Stimulated activated CD8-positive, alpha-beta memory T cell treated with anti-CD3 and anti-CD28 coated beads, Interleukin-2, amount 100 ng/mL, for 1 hour (primary cell): ENCODE measurements around the gene OVCA2.

Experiments
- DNase-seq, 2 donors: peaks; one replicate each; pipeline ENCODE4 v3.0.0-alpha.2; 2020; ENCODE audit warnings: low read depth in 2 of 2

The OVCA2 gene

GRCh38 chr17:2013994-2014317 is 27.9 kb upstream of the OVCA2 start:
- no peak for DNase-seq

- no peak for DNase-seq
These were observed 26.5 kb upstream of the OVCA2 start for GRCh38 chr17:2015314-2015713.

GRCh38 chr17:2016494-2016893 is 25.3 kb upstream of the OVCA2 start:
- DNase-seq = no peak

GRCh38 chr17:2017274-2017941 is 24.4 kb upstream of the OVCA2 start:
- DNase-seq = no peak

DNA sequence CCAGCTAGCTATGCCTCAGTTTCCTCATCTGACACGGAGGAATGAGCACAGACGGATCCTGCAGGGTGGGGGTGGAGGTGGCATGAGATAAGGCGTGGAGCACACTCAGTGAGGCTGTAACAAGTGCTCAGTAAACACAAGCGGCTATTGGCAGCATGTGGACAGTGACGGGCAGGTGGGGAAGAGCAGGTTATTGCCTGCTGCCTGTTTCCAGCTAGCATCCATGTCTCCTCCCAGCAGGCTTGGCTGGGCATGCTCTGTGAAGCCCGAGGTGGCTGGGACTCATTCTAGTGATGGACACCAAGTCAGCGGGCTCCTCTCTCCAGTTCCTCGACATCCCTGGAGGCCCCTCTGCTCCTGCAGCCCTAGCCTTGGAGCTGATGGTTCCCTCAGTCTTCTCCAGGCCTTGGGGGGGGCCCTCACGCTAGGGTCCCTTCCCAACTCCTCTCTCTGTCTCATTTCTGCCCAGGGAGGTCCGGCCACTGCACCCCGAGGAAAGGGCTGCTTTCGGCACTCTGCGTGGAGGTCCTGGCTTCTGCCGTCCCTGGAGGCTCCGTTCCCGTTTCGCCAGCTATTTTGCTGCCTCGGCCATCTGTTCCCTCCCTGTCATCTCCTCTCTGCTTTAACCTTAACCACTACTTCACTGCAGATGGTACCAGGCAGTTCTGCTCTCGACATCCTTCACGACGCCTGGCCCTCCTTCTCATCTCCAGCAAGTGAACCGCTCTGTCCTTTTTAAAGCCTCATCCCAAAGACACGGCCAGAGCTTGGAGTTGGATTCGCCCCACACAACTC is 22.9 kb upstream of the OVCA2 start:
- DNase-seq = no peak

DNA sequence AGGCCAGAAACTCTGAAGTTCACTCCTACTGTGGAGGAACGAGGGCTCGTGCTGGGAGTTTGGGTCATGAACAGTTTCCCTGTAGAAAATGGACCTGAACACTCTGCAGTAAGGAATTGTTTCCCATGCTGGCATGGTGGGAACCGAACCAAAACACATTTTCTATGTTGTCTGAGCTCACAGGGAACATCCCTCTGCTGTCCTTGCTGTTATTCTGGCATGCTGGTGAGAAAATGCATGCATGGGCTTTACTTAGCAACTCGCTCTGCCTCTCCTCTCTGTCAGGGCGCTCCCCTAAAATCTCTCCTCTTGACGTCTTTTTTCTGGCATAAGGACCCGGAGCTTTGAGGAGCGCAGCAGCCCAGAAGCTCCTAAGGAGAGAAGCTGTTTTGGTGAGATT is 22.1 kb upstream of the OVCA2 start:
- no peak for DNase-seq

GRCh38 chr17:2020721-2021120 is 21.1 kb upstream of the OVCA2 start:
- no peak for DNase-seq

- DNase-seq = no peak
These were observed 19.1 kb upstream of the OVCA2 start for GRCh38 chr17:2022647-2023240.

- no peak for DNase-seq
These were observed 18.6 kb upstream of the OVCA2 start for GRCh38 chr17:2023256-2023655.

DNA sequence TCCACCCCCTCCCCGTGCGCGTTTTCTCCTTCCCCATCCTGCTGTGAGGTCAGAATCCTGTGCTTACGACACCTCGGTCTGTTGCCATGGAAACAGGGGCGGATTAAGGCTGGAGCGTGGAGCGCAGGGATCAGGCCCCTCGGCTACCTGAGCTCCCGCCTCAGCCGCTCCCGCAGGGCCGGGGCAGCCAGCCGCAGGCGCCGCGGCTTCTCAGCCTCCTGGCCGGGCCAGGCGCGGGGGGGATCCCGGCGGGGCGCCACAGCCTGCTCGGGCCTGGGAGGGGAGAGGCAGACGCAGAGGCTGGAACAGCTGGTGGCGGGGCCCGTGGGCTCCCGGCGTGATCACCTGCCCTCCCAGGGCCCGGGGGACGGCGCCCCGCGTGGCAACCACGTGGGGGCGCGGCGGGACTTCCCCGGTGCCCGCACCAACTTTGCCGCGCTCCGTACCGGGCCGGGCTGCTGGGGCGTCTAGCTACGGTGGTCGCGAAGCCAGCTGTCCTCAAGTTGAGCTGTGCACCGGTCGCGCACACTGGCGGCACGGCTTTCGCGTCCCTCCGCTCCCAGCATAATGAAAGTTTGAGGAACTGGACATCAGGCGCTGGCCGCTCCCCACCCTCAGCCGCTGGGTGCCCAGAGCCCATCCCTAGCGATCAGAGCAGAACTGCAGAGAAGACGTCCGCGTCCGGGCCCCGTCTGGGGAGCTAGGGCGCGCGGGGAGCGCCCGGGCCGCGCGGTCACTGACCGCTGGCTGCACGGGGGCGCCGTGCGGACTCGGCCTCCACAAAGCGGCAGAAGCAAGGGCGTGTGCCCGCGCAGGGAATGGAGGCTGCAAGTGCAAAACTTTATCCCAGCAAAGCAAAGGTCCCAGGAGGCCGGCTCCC is 17.9 kb upstream of the OVCA2 start:
- DNase-seq = no peak

GRCh38 chr17:2024572-2025219 is 17.1 kb upstream of the OVCA2 start:
- DNase-seq = no peak

DNA sequence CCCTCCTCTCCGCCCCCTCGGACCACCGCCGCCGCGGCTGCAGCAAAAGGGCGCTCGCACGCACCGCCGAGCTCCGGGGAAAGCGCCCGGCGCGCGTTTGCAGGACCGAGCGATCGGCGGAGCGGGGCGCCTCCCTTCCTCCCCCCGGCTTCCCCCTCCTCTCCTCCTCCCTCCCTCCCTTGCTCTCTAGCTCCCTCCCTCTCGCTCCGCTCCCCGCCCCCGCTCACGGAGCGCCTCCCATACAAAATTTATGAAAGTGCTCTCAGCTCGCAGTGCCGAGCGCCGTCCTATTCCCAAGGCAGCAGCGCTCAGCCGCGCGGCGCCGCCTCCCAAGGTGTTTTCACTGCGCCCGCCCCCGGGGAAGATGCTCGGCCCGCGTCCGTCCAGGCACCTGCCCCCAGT is 16.6 kb upstream of the OVCA2 start, which contains the start of gene RTN4RL1:
Gene RTN4RL1 (minus strand): TSS at position 115 of the 402 bp plus-strand sequence. CDS start 469 bp downstream, outside the sequence.
- DNase-seq = peak; percentile 26 to 57

DNA sequence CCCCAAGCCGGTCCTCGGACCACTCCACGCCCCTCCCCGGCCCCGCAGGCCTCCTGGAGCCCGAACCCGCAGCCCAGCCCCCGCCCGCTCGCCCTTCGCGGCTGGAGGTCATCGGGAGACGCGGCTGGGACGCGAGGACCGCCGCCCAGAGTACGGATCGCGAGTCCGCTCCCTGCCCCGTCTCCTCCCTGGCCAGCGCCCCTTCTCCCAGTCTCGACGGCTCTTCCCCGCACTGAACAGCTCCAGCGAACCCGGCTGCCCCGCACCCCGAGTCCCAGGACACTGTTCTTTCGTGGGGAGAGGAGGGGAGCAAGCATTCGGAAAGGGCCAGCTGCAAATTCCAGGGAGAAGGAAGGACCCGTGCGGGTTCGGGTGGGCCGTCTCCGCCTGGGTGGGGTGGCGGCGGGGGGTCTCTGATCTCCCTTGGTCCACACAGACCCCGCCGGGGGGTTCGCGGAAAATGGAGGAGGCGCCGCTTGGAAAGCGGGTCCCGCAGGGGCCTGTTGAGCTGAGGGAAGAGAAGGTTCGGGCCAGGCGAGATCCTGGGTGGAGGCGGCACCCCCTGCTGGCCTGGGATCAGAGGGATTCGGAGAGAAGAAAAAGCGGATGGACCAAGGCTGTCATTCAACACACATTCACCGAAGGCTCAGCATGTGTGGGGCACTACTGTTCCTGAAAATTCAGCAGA is 16.1 kb upstream of the OVCA2 start:
- DNase-seq = no peak

DNA sequence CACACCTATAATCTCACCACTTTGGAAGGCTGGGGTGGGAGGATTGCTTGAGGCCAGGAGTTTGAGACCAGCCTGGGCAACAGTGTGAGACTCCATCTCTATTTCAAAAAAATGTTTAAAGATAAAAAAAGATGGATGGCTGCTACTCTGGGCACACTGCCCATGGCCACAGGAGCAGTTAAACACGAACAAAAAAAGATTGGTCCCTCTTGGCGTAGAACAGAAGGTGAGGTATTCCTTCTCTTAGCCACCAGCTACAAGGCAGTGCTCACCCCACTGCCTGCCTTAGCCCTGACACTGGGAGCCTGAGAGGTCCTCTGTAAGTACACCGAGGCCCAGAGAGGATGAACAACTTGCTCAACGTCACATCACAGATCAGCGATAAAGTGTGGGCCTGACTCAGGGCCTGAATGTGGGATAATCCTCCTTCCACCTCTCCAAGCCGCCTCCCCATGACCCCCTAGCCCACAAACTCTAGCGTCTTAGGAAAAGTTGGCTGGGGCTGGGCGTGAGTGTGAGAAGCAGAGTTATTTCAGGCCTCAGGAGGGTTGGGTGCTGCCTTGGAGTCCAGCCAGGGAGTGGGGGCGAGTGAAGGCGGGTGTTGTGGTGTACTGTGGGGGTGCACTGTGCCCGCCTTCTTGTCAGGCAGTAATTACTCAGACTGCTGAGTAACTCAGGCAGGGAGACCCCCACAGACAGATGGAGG is 14.1 kb upstream of the OVCA2 start:
- no peak for DNase-seq

DNA sequence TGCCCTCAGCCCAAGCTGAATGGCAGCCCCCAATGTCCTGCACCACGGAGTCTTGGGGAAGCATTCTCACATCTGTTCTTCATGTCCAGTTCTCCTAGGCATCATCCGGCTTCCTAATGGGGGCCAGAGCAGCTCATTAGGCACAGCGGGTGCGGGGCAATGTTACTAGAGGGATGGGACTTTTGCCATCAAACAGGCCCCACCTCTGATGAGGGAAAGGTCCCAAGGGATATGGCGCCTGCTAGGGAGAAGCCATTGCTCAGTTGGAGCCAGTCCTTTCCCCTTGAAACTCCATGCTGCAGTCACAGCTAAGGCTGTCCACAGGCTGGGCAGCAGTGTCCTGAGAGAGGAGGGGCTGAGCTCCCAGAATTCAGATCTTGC is 13.6 kb upstream of the OVCA2 start:
- DNase-seq = no peak

DNA sequence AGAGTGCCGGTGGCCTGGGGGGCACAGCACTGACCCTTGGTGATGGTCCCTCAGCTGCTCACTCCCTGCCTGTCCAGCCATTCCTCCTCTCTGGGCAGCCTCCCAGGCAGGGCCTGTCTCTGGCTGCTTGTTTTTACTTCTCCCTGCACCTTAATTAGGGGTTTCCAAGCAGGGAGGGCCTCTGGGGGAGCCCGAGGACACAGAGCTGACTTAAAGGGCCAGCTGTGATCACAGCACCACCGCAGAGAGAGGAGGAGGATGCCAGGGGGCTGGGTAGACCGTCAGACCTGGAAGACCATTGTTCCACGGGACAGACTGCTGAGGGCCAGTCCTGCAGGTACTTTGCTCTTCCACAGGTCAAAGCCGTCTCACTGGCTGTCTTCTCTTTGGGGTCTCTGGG is 13.1 kb upstream of the OVCA2 start:
- no peak for DNase-seq

GRCh38 chr17:2029911-2030778 is 11.7 kb upstream of the OVCA2 start, which contains the start of gene DPH1:
Gene DPH1, plus strand, starts transcription at chr17:2030153. Its CDS starts 17 bp downstream, at chr17:2030170.
- peak; percentile 64 to 74 for DNase-seq

GRCh38 chr17:2030779-2031163 is 11.1 kb upstream of the OVCA2 start:
- DNase-seq = no peak

DNA sequence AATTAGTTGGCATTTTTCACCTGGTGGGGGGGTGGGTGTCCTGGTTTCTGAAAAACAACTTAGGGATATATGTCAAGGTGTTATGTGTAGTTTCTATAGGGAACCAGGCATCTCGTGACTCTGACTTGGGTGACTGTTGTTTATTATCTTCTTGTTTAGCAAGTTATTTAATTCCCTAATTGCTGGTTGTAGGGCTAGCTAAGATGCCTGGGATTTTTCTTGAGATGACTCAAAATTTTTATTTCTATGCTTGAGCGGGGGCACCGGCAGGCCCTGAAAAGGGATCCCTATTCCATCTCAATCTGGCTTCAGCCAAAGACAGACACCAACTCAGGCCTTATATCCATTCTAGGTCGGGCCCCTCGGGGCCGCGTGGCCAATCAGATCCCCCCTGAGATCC is 8.7 kb upstream of the OVCA2 start:
- no peak for DNase-seq
